SU-DHL-6 (cell line): ENCODE results near the gene PTGES2.
"Not testable (repeated sequence)": the region's sequence is repeated elsewhere in the genome, so short reads cannot be mapped to it uniquely, and the experiment has no call there.

Experiments used
- H2AFZ ChIP-seq: fragments of 200-600 bp; sonication (generic); 2 replicates; pipeline ENCODE4 v1.6.1; 2014; ENCODE audit warnings: low read depth, mild to moderate bottlenecking, moderate library complexity, mixed read lengths, antibody characterized with exemption, low read length; ENCODE audit not compliant: severe bottlenecking
- H3F3A ChIP-seq: fragments of 200-600 bp; shearing (Covaris generic); 2 replicates; pipeline ENCODE4 v1.6.0; 2016; ENCODE audit warnings: antibody characterized with exemption, mild to moderate bottlenecking; ENCODE audit not compliant: insufficient read depth
- H3K27ac ChIP-seq: fragments of 200-600 bp; sonication (generic); 2 replicates; pipeline ENCODE4 v1.5.1; 2016; ENCODE audit warnings: low read depth, mild to moderate bottlenecking, low read length, moderate library complexity, mixed read lengths
- H3K27me3 ChIP-seq: fragments of 200-600 bp; sonication (generic), shearing (Covaris generic); 2 replicates; pipeline ENCODE4 v1.6.0; 2014; ENCODE audit warnings: mild to moderate bottlenecking, low read length
- H3K36me3 ChIP-seq: fragments of 200-600 bp; sonication (generic); 2 replicates; pipeline ENCODE4 v1.6.1; 2014; ENCODE audit warnings: mild to moderate bottlenecking, low read length, mixed read lengths
- H3K4me2 ChIP-seq: fragments of 300-600, 200-600 bp; shearing (Covaris generic), sonication (generic); 2 replicates; pipeline ENCODE4 v1.6.0; 2014; ENCODE audit warnings: low read length, low read depth, mild to moderate bottlenecking; ENCODE audit not compliant: poor library complexity, severe bottlenecking
- H3K4me3 ChIP-seq: fragments of 200-600 bp; sonication (generic); 2 replicates; pipeline ENCODE4 v1.5.1; 2014; ENCODE audit warnings: antibody characterized with exemption, low read length, mild to moderate bottlenecking, mixed read lengths; ENCODE audit not compliant: insufficient read depth, poor library complexity, severe bottlenecking
- H3K79me2 ChIP-seq: fragments of 200-600 bp; sonication (generic); 2 replicates; pipeline ENCODE4 v1.6.1; 2014; ENCODE audit warnings: mild to moderate bottlenecking, low read length, moderate library complexity; ENCODE audit not compliant: insufficient read depth
- H3K9ac ChIP-seq: fragments of 200-600 bp; sonication (generic); 2 replicates; pipeline ENCODE4 v1.7.0; 2014; ENCODE audit warnings: mild to moderate bottlenecking, low read length
- H3K9me2 ChIP-seq: fragments of 200-600 bp; sonication (generic); replicated peaks from 2 replicates; pipeline ENCODE4 v1.6.1; 2014; ENCODE audit warnings: low read length; ENCODE audit not compliant: insufficient read depth
- H3K9me3 ChIP-seq: fragments of 200-600 bp; sonication (generic); 2 replicates; pipeline ENCODE4 v1.6.1; 2014; ENCODE audit warnings: low read length, mixed read lengths; ENCODE audit not compliant: insufficient read depth
- H4K20me1 ChIP-seq: fragments of 200-600 bp; sonication (generic); 2 replicates; pipeline ENCODE4 v1.6.1; 2014; ENCODE audit warnings: low read depth, mild to moderate bottlenecking, antibody characterized with exemption, low read length, moderate library complexity, mixed read lengths
- CTCF ChIP-seq: fragments of 200-600 bp; sonication (generic); IDR thresholded peaks from one replicate; pipeline ENCODE4 v1.5.1; 2017; ENCODE audit warnings: antibody characterized with exemption, mild to moderate bottlenecking, low read length, moderate library complexity; ENCODE audit not compliant: insufficient read depth, poor library complexity, severe bottlenecking
- EZH2phosphoT487 ChIP-seq: fragments of 200-600 bp; sonication (generic), shearing (Covaris generic); conservative IDR thresholded peaks from 2 replicates; pipeline ENCODE4 v1.6.1; 2018; ENCODE audit warnings: mild to moderate bottlenecking, antibody characterized with exemption, low read length, moderate library complexity, mixed read lengths

The PTGES2 gene

GRCh38 chr9:128073253-128073886 lies 54.2 kb downstream of the PTGES2 start:
- H3K4me2 ChIP-seq = peak overlapping the region; percentile 73
- H2AFZ ChIP-seq = no peak overlapping the region
- H3K79me2 ChIP-seq = peaks cover 86% of the 10 kb centered on the region
- peak overlapping the region; percentile 44 for H3K9ac ChIP-seq
- no peaks in the 10 kb centered on the region for H3K27me3 ChIP-seq
- peak overlapping the region; percentile 93 for H3K27ac ChIP-seq
- peak overlapping the region; percentile 26 for H3K4me3 ChIP-seq
- H3K9me3 ChIP-seq = no peaks in the 10 kb centered on the region
- H4K20me1 ChIP-seq = no peaks in the 10 kb centered on the region
- no peaks in the 10 kb centered on the region for H3K36me3 ChIP-seq
- peaks cover 37% of the 10 kb centered on the region for H3F3A ChIP-seq
- TF ChIP-seq EZH2phosphoT487 = no peak
- no peak for TF ChIP-seq CTCF
- H3K9me2 ChIP-seq = no peaks in the 10 kb centered on the region

GRCh38 chr9:128072144-128073021 lies 55.1 kb downstream of the PTGES2 start:
- Histone ChIP-seq H3F3A (peaks cover 37% of the 10 kb centered on the region), H3K27me3 (no peaks in the 10 kb centered on the region), H4K20me1 (no peaks in the 10 kb centered on the region), H3K9me3 (no peaks in the 10 kb centered on the region), H2AFZ (no peak overlapping the region), H3K9me2 (no peaks in the 10 kb centered on the region), H3K79me2 (peaks cover 78% of the 10 kb centered on the region), H3K4me3 (peak overlapping the region; percentile 26), H3K9ac (peak overlapping the region; percentile 44), H3K4me2 (peak overlapping the region; percentile 73), H3K27ac (peak overlapping the region; percentile 93), H3K36me3 (no peaks in the 10 kb centered on the region)
- TF ChIP-seq CTCF (no peak), EZH2phosphoT487 (no peak)

GRCh38 chr9:128071475-128071874 lies 56.1 kb downstream of the PTGES2 start:
- not testable (repeated sequence) for H4K20me1 ChIP-seq, H3K9me2 ChIP-seq, H3K36me3 ChIP-seq, H2AFZ ChIP-seq, H3K27me3 ChIP-seq, H3K9me3 ChIP-seq
- Histone ChIP-seq H3K9ac (peak overlapping the region; percentile 44), H3F3A (peaks cover 37% of the 10 kb centered on the region), H3K4me3 (peak overlapping the region; percentile 26), H3K27ac (peak overlapping the region; percentile 93), H3K4me2 (peak overlapping the region; percentile 73), H3K79me2 (peaks cover 73% of the 10 kb centered on the region)

- no peaks in the 10 kb centered on the region for H3K9me3 ChIP-seq
- no peak for TF ChIP-seq CTCF
- no peak for TF ChIP-seq EZH2phosphoT487
- H3K9me2 ChIP-seq = no peaks in the 10 kb centered on the region
- no peaks in the 10 kb centered on the region for H3K27me3 ChIP-seq
- peak overlapping the region; percentile 93 for H3K27ac ChIP-seq
- H4K20me1 ChIP-seq = no peaks in the 10 kb centered on the region
- H3K79me2 ChIP-seq = peaks cover 76% of the 10 kb centered on the region
- peak overlapping the region; percentile 20 for H3K4me3 ChIP-seq
- peak overlapping the region; percentile 38 for H3K9ac ChIP-seq
- no peak overlapping the region for H2AFZ ChIP-seq
- no peaks in the 10 kb centered on the region for H3K36me3 ChIP-seq
- H3K4me2 ChIP-seq = peak overlapping the region; percentile 73
- H3F3A ChIP-seq = peaks cover 37% of the 10 kb centered on the region
Measured at GRCh38 chr9:128070874-128071273, 56.7 kb downstream of the PTGES2 start.
